NCI-H345 treated with DMSO at 0.1 percent for 48 hours (cell line): ENCODE data around the gene PGAM2.
A peak's percentile ranks its signal among the peaks of the same experiment; 100 is the strongest.

Source experiments
- DNase-seq: peaks from one replicate; lab custom pipeline; 2025; ENCODE audit not compliant: unreplicated experiment; lab: John Stamatoyannopoulos, UW

The PGAM2 gene

GRCh38 chr7:44065431-44066110 is at the start of gene PGAM2:
Gene PGAM2 (minus strand): TSS chr7:44065567. CDS start chr7:44065529, 38 bp downstream.
- DNase-seq, result no peak

GRCh38 chr7:44114586-44115310 is 49.4 kb upstream of the PGAM2 start:
- DNase-seq, result no peak

- no peak for DNase-seq
These were observed 48.5 kb upstream of the PGAM2 start for GRCh38 chr7:44113764-44114354.

- peak; percentile 49 for DNase-seq
These were observed 47.8 kb upstream of the PGAM2 start for GRCh38 chr7:44112997-44113763.

- DNase-seq, result peak; percentile 49
These were observed 47.0 kb upstream of the PGAM2 start for GRCh38 chr7:44112231-44112996.

GRCh38 chr7:44111761-44112160 is 46.4 kb upstream of the PGAM2 start:
- DNase-seq, result peak; percentile 15

- no peak for DNase-seq
These were observed 45.6 kb upstream of the PGAM2 start for GRCh38 chr7:44110719-44111635.

- DNase-seq, result no peak
These were observed 44.6 kb upstream of the PGAM2 start for GRCh38 chr7:44109991-44110390.

- no peak for DNase-seq
These were observed 43.7 kb upstream of the PGAM2 start for GRCh38 chr7:44108768-44109750.

GRCh38 chr7:44107961-44108767 is 42.8 kb upstream of the PGAM2 start:
- DNase-seq, result no peak

- DNase-seq, result no peak
These were observed 42.0 kb upstream of the PGAM2 start for GRCh38 chr7:44107116-44107960.

GRCh38 chr7:44106311-44107065 is 41.1 kb upstream of the PGAM2 start:
- no peak for DNase-seq

GRCh38 chr7:44105832-44106231 is 40.5 kb upstream of the PGAM2 start:
- DNase-seq, result no peak

- DNase-seq, result no peak
These were observed 39.7 kb upstream of the PGAM2 start for GRCh38 chr7:44104860-44105771.
